Embryonic facial prominence (tissue), 1 donor: ENCODE data around the gene NOVA1.

Source experiments
- DNase-seq: peaks from one replicate; pipeline ENCODE4 v3.0.0-alpha.2; 2016; ENCODE audit errors: extremely low spot score

The NOVA1 gene

GRCh38 chr14:26444822-26445221 lies 153.0 kb downstream of the NOVA1 start:
- no peak for DNase-seq

- DNase-seq: no peak
Measured at GRCh38 chr14:26443654-26444053, 154.2 kb downstream of the NOVA1 start.

GRCh38 chr14:26429205-26429604 lies 168.6 kb downstream of the NOVA1 start:
- no peak for DNase-seq

- no peak for DNase-seq
Measured at GRCh38 chr14:26427097-26427496, 170.7 kb downstream of the NOVA1 start.

GRCh38 chr14:26424537-26424936 lies 173.3 kb downstream of the NOVA1 start:
- no peak for DNase-seq

GRCh38 chr14:26415618-26416123 lies 182.2 kb downstream of the NOVA1 start:
- no peak for DNase-seq

- no peak for DNase-seq
Measured at GRCh38 chr14:26414926-26415325, 182.9 kb downstream of the NOVA1 start.

GRCh38 chr14:26414103-26414502 lies 183.7 kb downstream of the NOVA1 start:
- DNase-seq: no peak

GRCh38 chr14:26412421-26412820 lies 185.4 kb downstream of the NOVA1 start:
- DNase-seq: no peak

GRCh38 chr14:26410189-26410685 lies 187.6 kb downstream of the NOVA1 start:
- no peak for DNase-seq

GRCh38 chr14:26404927-26405326 lies 192.9 kb downstream of the NOVA1 start:
- no peak for DNase-seq

- no peak for DNase-seq
Measured at GRCh38 chr14:26403760-26404159, 194.1 kb downstream of the NOVA1 start.

- no peak for DNase-seq
Measured at GRCh38 chr14:26402126-26402525, 195.7 kb downstream of the NOVA1 start.

GRCh38 chr14:26401179-26401968 lies 196.5 kb downstream of the NOVA1 start:
- DNase-seq: no peak

- DNase-seq: no peak
Measured at GRCh38 chr14:26400373-26400772, 197.5 kb downstream of the NOVA1 start.

- DNase-seq: no peak
Measured at GRCh38 chr14:26398616-26399015, 199.2 kb downstream of the NOVA1 start.
